Panc1 (cell line): Measurements from ENCODE around the gene SLC6A2. TPM values are rescaled to one million over a fixed set of nuclear protein-coding genes. Genes with fewer than 3 reads are reported as not detected.

Experiments
- ATAC-seq: fragments of 200-7000 bp; cut with Tn5 transposase; 2 replicates; pipeline ENCODE4 v1.9.1; 2020; ENCODE audit warnings: mild to moderate bottlenecking, moderate library complexity
- BruUV-seq: library from RNA; stranded (reverse); fragments of 400-500 nt; replicated peaks from 2 replicates; lab custom pipeline; 2021; lab: Mats Ljungman, UMichigan
- CTCF ChIA-PET: fragments of 300-600 bp; sonication (Branson Sonifier 250); formaldehyde crosslinking; loops from one replicate; lab custom pipeline; 2022; ENCODE audit warnings: antibody characterized with exemption; lab: Charles Lee
- POLR2A ChIA-PET: fragments of 300-600 bp; sonication (Branson Sonifier 250); formaldehyde crosslinking; loops from one replicate; lab custom pipeline; 2022; ENCODE audit warnings: antibody characterized with exemption; lab: Charles Lee
- DNase-seq: peaks from one replicate; pipeline ENCODE4 v3.0.0-alpha.2; 2010; ENCODE audit warnings: low read depth, low spot score
- H3K27ac ChIP-seq: 2 replicates; pipeline ENCODE4 v1.5.1; 2011; ENCODE audit warnings: mild to moderate bottlenecking, low read length, inconsistent platforms
- H3K27me3 ChIP-seq: fragments of 200-500 bp; sonication (Bioruptor generic); 2 replicates; pipeline ENCODE4 v1.6.0; 2014; ENCODE audit warnings: low read length, inconsistent platforms; ENCODE audit not compliant: control insufficient read depth, insufficient read depth
- H3K36me3 ChIP-seq: fragments of 200-500 bp; sonication (Bioruptor generic); 2 replicates; pipeline ENCODE4 v1.5.1; 2014; ENCODE audit warnings: inconsistent platforms, mild to moderate bottlenecking, low read length, moderate library complexity; ENCODE audit not compliant: control insufficient read depth, insufficient read depth
- H3K4me1 ChIP-seq: 2 replicates; pipeline ENCODE4 v1.5.1; 2011; ENCODE audit warnings: inconsistent platforms, mild to moderate bottlenecking, low read length, moderate library complexity; ENCODE audit not compliant: control insufficient read depth, insufficient read depth
- H3K4me3 ChIP-seq, 2 experiments: 2 replicates each; pipeline ENCODE4 v1.5.1; 2011 to 2012; ENCODE audit warnings: low read depth in 2 of 2, low read length in 2 of 2, mild to moderate bottlenecking in 2 of 2, inconsistent platforms in 1 of 2, moderate library complexity in 1 of 2
- H3K9me3 ChIP-seq: fragments of 200-500 bp; sonication (Bioruptor generic); 2 replicates; pipeline ENCODE4 v1.5.1; 2014; ENCODE audit warnings: low read depth, mild to moderate bottlenecking, inconsistent platforms, low read length, moderate library complexity; ENCODE audit not compliant: control insufficient read depth, insufficient read depth
- CTCF ChIP-seq: fragments of 450-650 bp; IDR thresholded peaks from 2 replicates; pipeline ENCODE4 v1.5.1; 2017; ENCODE audit warnings: mild to moderate bottlenecking
- POLR2AphosphoS5 ChIP-seq: IDR thresholded peaks from 2 replicates; pipeline ENCODE4 v1.6.1; 2012; ENCODE audit warnings: mild to moderate bottlenecking, low read depth, low read length, moderate library complexity
- REST ChIP-seq, 2 experiments: IDR thresholded peaks; 2 replicates each; pipeline ENCODE4 v1.6.1; 2011 to 2012; ENCODE audit warnings: low read depth in 2 of 2, control low read depth in 1 of 2, low read length in 1 of 2, mild to moderate bottlenecking in 1 of 2, moderate library complexity in 1 of 2; ENCODE audit not compliant: insufficient read depth in 1 of 2
- SIN3A ChIP-seq: IDR thresholded peaks from 2 replicates; pipeline ENCODE4 v1.6.1; 2012; ENCODE audit warnings: low read depth, mild to moderate bottlenecking, low read length, moderate library complexity, borderline replicate concordance; ENCODE audit not compliant: insufficient read depth
- TCF7L2 ChIP-seq: IDR thresholded peaks from 2 replicates; pipeline ENCODE4 v1.6.1; 2011; ENCODE audit warnings: mild to moderate bottlenecking, low read depth, low read length, inconsistent platforms
- in situ Hi-C: cut with HindIII; loops from 2 replicates; pipeline ENCODE4 v1.10.0; 2016; ENCODE audit warnings: low sequenced_read_pairs, low pct_unique_long_range_greater_than_20kb
- intact Hi-C: fragments of 100-400 bp; cut with micrococcal nuclease; formaldehyde crosslinking; loops from one replicate; pipeline ENCODE4 v1.10.0; 2022; ENCODE audit not compliant: unreplicated experiment
- total RNA-seq: library from RNA; stranded (reverse); gene quantifications from one replicate; pipeline ENCODE4 v1.2.1, GENCODE V29; 2021; ENCODE audit not compliant: unreplicated experiment

Gene SLC6A2
- total RNA-seq, 1 experiment from 2014 or later, result 0.10 TPM

- ATAC-seq (no peak), DNase-seq (no peak)
- H3K4me1 ChIP-seq, result no peaks in the 10 kb centered on the region
- CTCF ChIA-PET, result no interaction called here
- H3K27ac ChIP-seq, result no peak overlapping the region
- H3K27me3 ChIP-seq, result no peaks in the 10 kb centered on the region
- no TSS peak for BruUV-seq
- H3K36me3 ChIP-seq, result no peaks in the 10 kb centered on the region
- POLR2A ChIA-PET, result no interaction called here
- TF ChIP-seq SIN3A, result no peak
- TF ChIP-seq REST (IDR thresholded peaks at IDR 0.05; ENCODE audit: insufficient read depth in 1 of 2, low read depth in 2 of 2, low read length in 1 of 2), result no peak
- no peak for TF ChIP-seq POLR2AphosphoS5
- no peak for TF ChIP-seq TCF7L2
- intact Hi-C loops, result no loop called here
- no peaks in the 10 kb centered on the region for H3K9me3 ChIP-seq
- in situ Hi-C loops, result no loop called here
- no peak overlapping the region for H3K4me3 ChIP-seq
These were observed 81.5 kb downstream of the SLC6A2 start for GRCh38 chr16:55737318-55737717.

GRCh38 chr16:55737966-55738365, 82.2 kb downstream of the SLC6A2 start:
- Histone ChIP-seq H3K4me1 (no peaks in the 10 kb centered on the region), H3K27ac (no peak overlapping the region), H3K36me3 (no peaks in the 10 kb centered on the region), H3K9me3 (no peaks in the 10 kb centered on the region), H3K4me3 (no peak overlapping the region), H3K27me3 (no peaks in the 10 kb centered on the region)
- intact Hi-C loops, result no loop called here
- DNase-seq (no peak), ATAC-seq (no peak)
- in situ Hi-C loops, result no loop called here
- ChIA-PET POLR2A (no interaction called here), CTCF (no interaction called here)
- BruUV-seq, result no TSS peak
- TF ChIP-seq TCF7L2, result no peak
- TF ChIP-seq SIN3A, result no peak
- TF ChIP-seq REST (IDR thresholded peaks at IDR 0.05; ENCODE audit: insufficient read depth in 1 of 2, low read depth in 2 of 2, low read length in 1 of 2), result no peak
- TF ChIP-seq CTCF, result no peak
- no peak for TF ChIP-seq POLR2AphosphoS5
